Esophagus muscularis mucosa (tissue), 4 donors: ENCODE measurements around the gene OR13G1. TPM values are rescaled to one million over a fixed set of nuclear protein-coding genes. Genes with fewer than 3 reads are reported as not detected.
A peak's percentile ranks its signal among the peaks of the same experiment; 100 is the strongest.

Experiments used
- DNase-seq: peaks from one replicate; pipeline ENCODE4 v3.0.0-alpha.2; 2017; ENCODE audit errors: extremely low spot score
- H3K27ac ChIP-seq, 4 donors: fragments of 200-600 bp; sonication (generic); replicated peaks in 1 of 4; 1 replicate in 3 of 4; 2 replicates in 1 of 4; pipeline ENCODE4 v1.5.1; 2016 to 2019; ENCODE audit warnings: mild to moderate bottlenecking in 1 of 4
- H3K27me3 ChIP-seq, 4 donors: fragments of 200-600 bp; sonication (generic); one replicate each; pipeline versions ENCODE4 v1.5.1 to v1.6.0; 2016 to 2019
- H3K36me3 ChIP-seq, 4 donors: fragments of 200-600 bp; sonication (generic); one replicate each; pipeline ENCODE4 v1.5.1; 2016 to 2019
- H3K4me1 ChIP-seq, 4 donors: fragments of 200-600 bp; sonication (generic); one replicate each; pipeline ENCODE4 v1.5.1; 2016 to 2019
- H3K4me3 ChIP-seq, 4 donors: fragments of 200-600 bp; sonication (generic); 1 replicate in 2 of 4; 2 replicates in 2 of 4; pipeline ENCODE4 v1.5.1; 2016 to 2019; ENCODE audit warnings: mild to moderate bottlenecking in 4 of 4, moderate library complexity in 1 of 4
- H3K9me3 ChIP-seq, 4 donors: fragments of 200-600 bp; sonication (generic); 1 replicate in 3 of 4; 2 replicates in 1 of 4; pipeline ENCODE4 v1.5.1; 2016 to 2019
- EP300 ChIP-seq: sonication (generic); formaldehyde crosslinking; IDR thresholded peaks from one replicate; pipeline ENCODE4 v1.6.1; 2017; ENCODE audit warnings: antibody characterized with exemption
- POLR2A ChIP-seq: fragments of 450-650 bp; IDR thresholded peaks from one replicate; pipeline ENCODE4 v1.6.1; 2017; ENCODE audit warnings: antibody characterized with exemption, moderate library complexity, mild to moderate bottlenecking, low read depth
- POLR2AphosphoS5 ChIP-seq, 2 donors: sonication (generic); formaldehyde crosslinking; IDR thresholded peaks; one replicate each; pipeline ENCODE4 v1.6.1; 2017; ENCODE audit warnings: antibody characterized with exemption in 2 of 2
- WGBS: methylation state at CpG from one replicate; pipeline ENCODE4 v1.1.5; 2018; 5-methylcytosine and 5-hydroxymethylcytosine counted together
- intact Hi-C: fragments of 100-400 bp; cut with DNase I; formaldehyde crosslinking; loops from one replicate; pipeline ENCODE4 v1.15.1; 2023
- total RNA-seq, 4 donors: library from RNA; depleted of rRNA; stranded (reverse); fragments of >200 nt; gene quantifications; one replicate each; pipeline versions ENCODE4 v1.1.0 to v1.2.1, GENCODE V29; 2016
- TF ChIP-seq, protein P1 (sequence below), 3 experiments: fragments of 200-600 bp in 2 of 3; fragments of 450-650 bp in 1 of 3; sonication (generic) in 2 of 3; IDR thresholded peaks; one replicate each; pipeline ENCODE4 v1.5.1; 2017 to 2019; ENCODE audit warnings: antibody characterized with exemption in 3 of 3, mild to moderate bottlenecking in 2 of 3, moderate library complexity in 1 of 3

OR13G1 gene
- total RNA-seq, 4 donors from 2014 or later: not detected

DNA sequence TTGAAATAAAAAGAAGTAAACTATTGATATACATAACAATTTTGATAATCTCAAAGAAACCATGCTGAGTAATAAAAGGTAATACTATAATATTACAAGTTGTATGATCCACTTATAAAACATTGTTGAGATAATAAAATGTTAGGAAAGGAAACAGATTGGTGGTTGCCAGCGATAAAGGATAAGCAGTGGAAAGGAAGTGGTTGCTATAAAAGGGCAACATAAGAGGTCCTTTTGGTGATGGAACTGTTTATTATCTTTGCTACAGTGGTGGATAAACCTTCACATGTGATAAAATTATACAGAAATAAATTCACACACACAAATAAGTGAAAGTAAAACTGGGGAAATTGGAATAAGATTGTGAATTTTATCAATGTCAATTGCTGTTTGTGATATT lies 21.8 kb upstream of the OR13G1 start:
- no peak for DNase-seq
- H3K27me3 ChIP-seq: no peaks in the 10 kb centered on the region
- no peak overlapping the region for H3K4me3 ChIP-seq
- intact Hi-C loops: no loop called here
- WGBS: 56% methylated on average over 1 of the region's 1 CpG
- peaks cover 0 to 4% (median 2%) of the 10 kb centered on the region in 4 donors for H3K9me3 ChIP-seq
- H3K4me1 ChIP-seq: no peaks in the 10 kb centered on the region
- H3K36me3 ChIP-seq: no peaks in the 10 kb centered on the region
- no peak overlapping the region for H3K27ac ChIP-seq
- TF ChIP-seq POLR2AphosphoS5 (IDR thresholded peaks at IDR 0.05) (no peak), EP300 (no peak), POLR2A (no peak)
- TF ChIP-seq, protein P1, sequence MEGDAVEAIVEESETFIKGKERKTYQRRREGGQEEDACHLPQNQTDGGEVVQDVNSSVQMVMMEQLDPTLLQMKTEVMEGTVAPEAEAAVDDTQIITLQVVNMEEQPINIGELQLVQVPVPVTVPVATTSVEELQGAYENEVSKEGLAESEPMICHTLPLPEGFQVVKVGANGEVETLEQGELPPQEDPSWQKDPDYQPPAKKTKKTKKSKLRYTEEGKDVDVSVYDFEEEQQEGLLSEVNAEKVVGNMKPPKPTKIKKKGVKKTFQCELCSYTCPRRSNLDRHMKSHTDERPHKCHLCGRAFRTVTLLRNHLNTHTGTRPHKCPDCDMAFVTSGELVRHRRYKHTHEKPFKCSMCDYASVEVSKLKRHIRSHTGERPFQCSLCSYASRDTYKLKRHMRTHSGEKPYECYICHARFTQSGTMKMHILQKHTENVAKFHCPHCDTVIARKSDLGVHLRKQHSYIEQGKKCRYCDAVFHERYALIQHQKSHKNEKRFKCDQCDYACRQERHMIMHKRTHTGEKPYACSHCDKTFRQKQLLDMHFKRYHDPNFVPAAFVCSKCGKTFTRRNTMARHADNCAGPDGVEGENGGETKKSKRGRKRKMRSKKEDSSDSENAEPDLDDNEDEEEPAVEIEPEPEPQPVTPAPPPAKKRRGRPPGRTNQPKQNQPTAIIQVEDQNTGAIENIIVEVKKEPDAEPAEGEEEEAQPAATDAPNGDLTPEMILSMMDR (IDR thresholded peaks at IDR 0.05): no peak

GRCh38 chr1:247681288-247681897 lies 1.9 kb upstream of the OR13G1 start:
- no peak for DNase-seq

GRCh38 chr1:247680171-247680570 lies 632 bp upstream of the OR13G1 start:
- intact Hi-C loops: no loop called here
- WGBS: 69% methylated on average over 4 of the region's 4 CpGs
- DNase-seq: no peak
- Histone ChIP-seq H3K4me3 (no peak overlapping the region), H3K9me3 (no peaks in the 10 kb centered on the region), H3K4me1 (no peaks in the 10 kb centered on the region), H3K27me3 (no peaks in the 10 kb centered on the region), H3K36me3 (no peaks in the 10 kb centered on the region), H3K27ac (no peak overlapping the region)
- TF ChIP-seq, protein P1 (IDR thresholded peaks at IDR 0.05): no peak
- no peak for TF ChIP-seq EP300
- TF ChIP-seq POLR2A: no peak
- TF ChIP-seq POLR2AphosphoS5 (IDR thresholded peaks at IDR 0.05): no peak

More at GRCh38 chr1:247681288-247681897, 1.9 kb upstream of the OR13G1 start:
- H3K27ac ChIP-seq: no peak overlapping the region
- H3K4me3 ChIP-seq: no peak overlapping the region
- H3K4me1 ChIP-seq: no peaks in the 10 kb centered on the region
- H3K27me3 ChIP-seq: no peaks in the 10 kb centered on the region
- 36% methylated on average over 7 of the region's 7 CpGs for WGBS
- H3K36me3 ChIP-seq: no peaks in the 10 kb centered on the region
- intact Hi-C loops: no loop called here
- H3K9me3 ChIP-seq: no peaks in the 10 kb centered on the region
- TF ChIP-seq POLR2A: no peak
- TF ChIP-seq, protein P1 (IDR thresholded peaks at IDR 0.05): peak in 2 of 3 experiments; percentile 9 to 51

- Histone ChIP-seq H3K27ac (no peak overlapping the region), H3K4me1 (no peaks in the 10 kb centered on the region), H3K4me3 (no peak overlapping the region), H3K9me3 (peaks cover 0 to 7% (median 2%) of the 10 kb centered on the region in 4 donors), H3K36me3 (no peaks in the 10 kb centered on the region), H3K27me3 (no peaks in the 10 kb centered on the region)
- intact Hi-C loops: no loop called here
- TF ChIP-seq EP300 (no peak), POLR2AphosphoS5 (IDR thresholded peaks at IDR 0.05) (no peak), POLR2A (no peak)
- TF ChIP-seq, protein P1 (IDR thresholded peaks at IDR 0.05): no peak
- WGBS: 58% methylated on average over 1 of the region's 1 CpG
- no peak for DNase-seq
Observed at GRCh38 chr1:247669225-247669624, 10.3 kb downstream of the OR13G1 start.
